Measurements from ENCODE around the gene EPHA1. TPM values are rescaled to one million over a fixed set of nuclear protein-coding genes. Genes with fewer than 3 reads are reported as not detected.

Gene EPHA1
- total RNA-seq, 2 donors from 2014 or later: 0.71 TPM; not detected in 1

DNA sequence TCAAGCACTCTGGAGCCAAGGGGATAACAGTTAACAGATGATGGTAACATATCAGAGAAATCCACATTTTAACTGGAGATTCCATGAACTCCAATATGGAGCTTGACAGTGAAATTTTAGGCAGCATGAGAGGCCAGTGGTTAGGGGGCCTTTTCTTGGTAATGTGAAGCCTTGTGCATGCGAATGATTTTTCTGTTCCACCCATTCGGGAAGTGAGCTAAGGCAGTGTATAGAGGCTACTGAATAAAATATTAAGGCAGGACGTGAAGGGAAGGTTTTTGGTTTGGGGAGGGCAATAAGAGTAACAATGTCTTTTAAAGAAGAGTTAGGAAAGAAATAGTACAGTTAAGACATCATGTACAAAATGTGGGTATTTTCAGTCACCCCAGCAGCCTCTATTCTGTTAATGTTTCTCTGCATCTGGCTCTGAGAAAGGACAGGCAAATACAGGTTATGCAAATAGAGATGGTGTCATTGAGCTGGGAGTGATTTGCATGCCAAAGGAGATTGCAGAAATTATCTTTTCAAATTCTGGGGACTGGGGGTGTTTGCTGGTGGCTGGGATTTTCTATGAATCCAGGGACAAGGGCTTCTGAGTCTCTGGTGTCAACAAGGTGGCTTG is 27.8 kb upstream of the EPHA1 start:
- no peak for TF ChIP-seq CTCF (IDR thresholded peaks at IDR 0.05)
- no peak overlapping the region for H3K4me3 ChIP-seq
- H3K4me1 ChIP-seq: no peaks in the 10 kb centered on the region
- H3K9me3 ChIP-seq: no peaks in the 10 kb centered on the region
- no peak overlapping the region for H3K27ac ChIP-seq
- no peaks in the 10 kb centered on the region for H3K36me3 ChIP-seq
- DNase-seq (ENCODE audit: low spot score): no peak
- H3K27me3 ChIP-seq: no peaks in the 10 kb centered on the region

DNA sequence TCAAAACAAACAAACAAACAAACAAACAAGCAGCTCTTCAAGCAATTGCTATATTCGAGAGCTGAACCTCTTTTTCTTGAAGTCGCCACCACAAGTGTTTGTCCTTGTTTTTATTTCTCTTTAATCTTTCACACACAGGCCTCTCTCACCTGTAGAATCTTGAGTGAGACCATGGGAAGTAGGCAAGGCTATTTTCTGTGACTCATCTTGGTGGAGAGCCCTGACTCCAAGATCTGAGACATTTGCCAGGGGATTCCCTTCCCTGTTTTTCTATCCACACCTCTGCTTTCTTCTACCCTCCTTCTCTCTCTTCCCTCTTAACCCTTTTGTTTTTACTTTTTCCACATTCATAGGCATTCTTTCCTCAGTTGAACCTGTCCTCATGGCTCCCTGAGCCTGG is 26.6 kb upstream of the EPHA1 start:
- no peaks in the 10 kb centered on the region for H3K9me3 ChIP-seq
- TF ChIP-seq CTCF (IDR thresholded peaks at IDR 0.05): no peak
- DNase-seq (ENCODE audit: low spot score): no peak
- H3K4me3 ChIP-seq: no peak overlapping the region
- no peaks in the 10 kb centered on the region for H3K36me3 ChIP-seq
- H3K4me1 ChIP-seq: no peaks in the 10 kb centered on the region
- H3K27ac ChIP-seq: no peak overlapping the region
- H3K27me3 ChIP-seq: no peaks in the 10 kb centered on the region

DNA sequence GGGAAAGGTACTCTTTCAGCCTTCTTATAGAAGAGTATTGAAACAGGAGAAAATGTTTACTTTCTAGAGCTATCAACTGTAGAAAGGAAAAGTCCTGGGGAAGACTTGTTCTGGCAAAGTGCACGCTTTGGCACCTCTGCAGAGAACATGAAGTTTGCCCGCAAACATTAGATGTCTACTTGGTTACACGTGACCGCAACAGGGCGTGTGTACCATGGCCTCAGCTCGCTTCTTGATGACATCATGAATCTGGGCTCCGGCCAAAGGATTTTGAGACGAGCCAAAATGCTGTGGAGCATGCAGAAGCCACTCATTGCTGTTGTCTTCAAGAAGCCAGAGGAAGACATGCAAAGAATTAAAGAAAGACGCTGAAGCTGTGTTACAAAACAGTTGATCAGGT is 26.0 kb upstream of the EPHA1 start:
- no peak overlapping the region for H3K4me3 ChIP-seq
- no peaks in the 10 kb centered on the region for H3K9me3 ChIP-seq
- H3K4me1 ChIP-seq: no peaks in the 10 kb centered on the region
- H3K27ac ChIP-seq: no peak overlapping the region
- TF ChIP-seq CTCF (IDR thresholded peaks at IDR 0.05): no peak
- H3K27me3 ChIP-seq: no peaks in the 10 kb centered on the region
- peak; percentile 69 for DNase-seq (ENCODE audit: low spot score)
- no peaks in the 10 kb centered on the region for H3K36me3 ChIP-seq

- no peaks in the 10 kb centered on the region for H3K27me3 ChIP-seq
- H3K4me3 ChIP-seq: no peak overlapping the region
- TF ChIP-seq CTCF (IDR thresholded peaks at IDR 0.05): no peak
- no peak for DNase-seq (ENCODE audit: low spot score)
- H3K36me3 ChIP-seq: no peaks in the 10 kb centered on the region
- H3K4me1 ChIP-seq: no peaks in the 10 kb centered on the region
- no peak overlapping the region for H3K27ac ChIP-seq
- no peaks in the 10 kb centered on the region for H3K9me3 ChIP-seq
Observed at GRCh38 chr7:143433759-143434158, 25.1 kb upstream of the EPHA1 start.

GRCh38 chr7:143431109-143431508 is 22.5 kb upstream of the EPHA1 start:
- DNase-seq (ENCODE audit: low spot score): no peak
- Histone ChIP-seq H3K9me3 (no peaks in the 10 kb centered on the region), H3K4me3 (no peak overlapping the region), H3K27ac (no peak overlapping the region), H3K36me3 (no peaks in the 10 kb centered on the region), H3K27me3 (no peaks in the 10 kb centered on the region), H3K4me1 (no peaks in the 10 kb centered on the region)
- no peak for TF ChIP-seq CTCF (IDR thresholded peaks at IDR 0.05)

All from right atrium auricular region (tissue), 2 donors.